ENCODE data around the gene FHIT. TPM values are rescaled to one million over a fixed set of nuclear protein-coding genes. Genes with fewer than 3 reads are reported as not detected.

FHIT gene
- total RNA-seq, 1 experiment from 2014 or later: 3.6 TPM

- no TSS peak for BruUV-seq (replicated peaks)
- Histone ChIP-seq H3K9me2 (replicated peaks; ENCODE audit: low read length) (no peaks in the 10 kb centered on the region), H3K4me1 (ENCODE audit: insufficient read depth, low read length) (peaks cover 15% of the 10 kb centered on the region), H3K4me2 (ENCODE audit: low read length) (no peak overlapping the region), H3K9me3 (ENCODE audit: low read length) (no peaks in the 10 kb centered on the region), H3K9ac (ENCODE audit: low read length) (no peak overlapping the region), H3F3A (ENCODE audit: low read length, unreplicated experiment) (no peaks in the 10 kb centered on the region), H3K4me3 (ENCODE audit: low read length) (no peak overlapping the region), H3K27me3 (ENCODE audit: low read length) (no peaks in the 10 kb centered on the region), H3K27ac (ENCODE audit: low read length) (no peak overlapping the region), H4K20me1 (ENCODE audit: low read length) (no peaks in the 10 kb centered on the region), H3K36me3 (ENCODE audit: low read depth, low read length) (no peaks in the 10 kb centered on the region), H3K79me2 (ENCODE audit: low read length) (no peaks in the 10 kb centered on the region), H2AFZ (ENCODE audit: low read length) (no peak overlapping the region)
- POLR2A ChIA-PET (ENCODE audit: unreplicated experiment): no interaction called here
- TF ChIP-seq EZH2phosphoT487 (IDR thresholded peaks at IDR 0.05; ENCODE audit: borderline replicate concordance, low read length) (no peak), EZH2 (IDR thresholded peaks at IDR 0.05; ENCODE audit: low read length, unreplicated experiment) (no peak), CTCF (conservative IDR thresholded peaks at IDR 0.05; ENCODE audit: low read depth, low read length) (no peak)
- intact Hi-C loops (cut with micrococcal nuclease): loop anchor here (10.0 kb wide), 2 partner anchors 259 to 709 kb away; no protein-coding TSS in a partner anchor
- ATAC-seq (no peak), DNase-seq (no peak)
- CTCF ChIA-PET: no interaction called here
Observed at GRCh38 chr3:60585918-60586317, 665.3 kb downstream of the FHIT start.

DNA sequence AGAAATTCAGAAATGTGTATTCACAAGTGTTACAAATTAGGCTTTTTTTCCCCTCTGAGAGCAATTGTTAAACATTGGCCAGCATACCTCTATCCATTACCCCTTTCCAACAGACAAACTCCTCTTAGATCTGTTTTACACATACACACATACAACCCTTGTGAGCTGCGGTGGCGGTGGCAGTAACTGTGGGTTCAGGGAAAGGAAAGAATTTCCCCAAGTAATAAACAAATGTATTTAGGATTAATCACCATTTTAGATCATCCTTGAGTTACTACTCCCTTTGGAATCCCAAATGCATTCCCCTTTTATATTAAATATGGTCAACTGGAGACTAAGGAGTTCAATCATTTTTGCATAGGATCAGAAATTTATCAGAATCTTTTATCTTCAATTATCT lies 667.0 kb downstream of the FHIT start:
- peaks cover 3% of the 10 kb centered on the region for H3F3A ChIP-seq (ENCODE audit: low read length, unreplicated experiment)
- no peaks in the 10 kb centered on the region for H3K9me2 ChIP-seq (replicated peaks; ENCODE audit: low read length)
- H3K4me1 ChIP-seq (ENCODE audit: insufficient read depth, low read length): peaks cover 13% of the 10 kb centered on the region
- ChIA-PET POLR2A (ENCODE audit: unreplicated experiment) (no interaction called here), CTCF (no interaction called here)
- intact Hi-C loops (cut with micrococcal nuclease): loop anchor here (10.0 kb wide), 2 partner anchors 261 to 711 kb away; no protein-coding TSS in a partner anchor
- no peak overlapping the region for H3K9ac ChIP-seq (ENCODE audit: low read length)
- no peak overlapping the region for H3K4me3 ChIP-seq (ENCODE audit: low read length)
- H3K36me3 ChIP-seq (ENCODE audit: low read depth, low read length): no peaks in the 10 kb centered on the region
- no peaks in the 10 kb centered on the region for H3K9me3 ChIP-seq (ENCODE audit: low read length)
- no peaks in the 10 kb centered on the region for H4K20me1 ChIP-seq (ENCODE audit: low read length)
- ATAC-seq (no peak), DNase-seq (no peak)
- no peak for TF ChIP-seq EZH2 (IDR thresholded peaks at IDR 0.05; ENCODE audit: low read length, unreplicated experiment)
- TF ChIP-seq CTCF (conservative IDR thresholded peaks at IDR 0.05; ENCODE audit: low read depth, low read length): no peak
- no peak for TF ChIP-seq EZH2phosphoT487 (IDR thresholded peaks at IDR 0.05; ENCODE audit: borderline replicate concordance, low read length)
- no peaks in the 10 kb centered on the region for H3K27me3 ChIP-seq (ENCODE audit: low read length)
- no peaks in the 10 kb centered on the region for H3K79me2 ChIP-seq (ENCODE audit: low read length)
- BruUV-seq (replicated peaks): no TSS peak
- no peak overlapping the region for H3K4me2 ChIP-seq (ENCODE audit: low read length)
- H3K27ac ChIP-seq (ENCODE audit: low read length): no peak overlapping the region
- H2AFZ ChIP-seq (ENCODE audit: low read length): no peak overlapping the region

GRCh38 chr3:60582288-60582687 lies 669.0 kb downstream of the FHIT start:
- TF ChIP-seq EZH2 (IDR thresholded peaks at IDR 0.05; ENCODE audit: low read length, unreplicated experiment) (no peak), CTCF (conservative IDR thresholded peaks at IDR 0.05; ENCODE audit: low read depth, low read length) (peak; percentile 62), EZH2phosphoT487 (IDR thresholded peaks at IDR 0.05; ENCODE audit: borderline replicate concordance, low read length) (no peak)
- no peak for ATAC-seq
- H3K4me1 ChIP-seq (ENCODE audit: insufficient read depth, low read length): peaks cover 8% of the 10 kb centered on the region; the same call in 1 of the 2 replicates
- no TSS peak for BruUV-seq (replicated peaks)
- H3K27me3 ChIP-seq (ENCODE audit: low read length): no peaks in the 10 kb centered on the region
- peaks cover 3% of the 10 kb centered on the region for H3F3A ChIP-seq (ENCODE audit: low read length, unreplicated experiment)
- peak; percentile 56 for DNase-seq
- ChIA-PET POLR2A (ENCODE audit: unreplicated experiment) (no interaction called here), CTCF (interaction anchor here (0.8 kb wide), 1 partner anchor 948 kb away, joined by 4 read pairs; no protein-coding TSS in a partner anchor)
- H3K4me3 ChIP-seq (ENCODE audit: low read length): no peak overlapping the region
- no peaks in the 10 kb centered on the region for H3K9me3 ChIP-seq (ENCODE audit: low read length)
- intact Hi-C loops (cut with micrococcal nuclease): loop anchor here (10.0 kb wide), 2 partner anchors 263 to 713 kb away; no protein-coding TSS in a partner anchor
- H3K27ac ChIP-seq (ENCODE audit: low read length): no peak overlapping the region
- H4K20me1 ChIP-seq (ENCODE audit: low read length): no peaks in the 10 kb centered on the region
- H3K9ac ChIP-seq (ENCODE audit: low read length): no peak overlapping the region
- no peaks in the 10 kb centered on the region for H3K36me3 ChIP-seq (ENCODE audit: low read depth, low read length)
- no peak overlapping the region for H2AFZ ChIP-seq (ENCODE audit: low read length)
- H3K79me2 ChIP-seq (ENCODE audit: low read length): no peaks in the 10 kb centered on the region
- H3K4me2 ChIP-seq (ENCODE audit: low read length): no peak overlapping the region
- no peaks in the 10 kb centered on the region for H3K9me2 ChIP-seq (replicated peaks; ENCODE audit: low read length)

All from PC-3 (cell line).